ENCODE measurements around the gene GABRG3. TPM values are rescaled to one million over a fixed set of nuclear protein-coding genes. Genes with fewer than 3 reads are reported as not detected.

The GABRG3 gene
- polyA plus RNA-seq, 1 donor (not counting 4 experiments of a cell fraction or from before 2014, with no cell fraction given) = not detected

DNA sequence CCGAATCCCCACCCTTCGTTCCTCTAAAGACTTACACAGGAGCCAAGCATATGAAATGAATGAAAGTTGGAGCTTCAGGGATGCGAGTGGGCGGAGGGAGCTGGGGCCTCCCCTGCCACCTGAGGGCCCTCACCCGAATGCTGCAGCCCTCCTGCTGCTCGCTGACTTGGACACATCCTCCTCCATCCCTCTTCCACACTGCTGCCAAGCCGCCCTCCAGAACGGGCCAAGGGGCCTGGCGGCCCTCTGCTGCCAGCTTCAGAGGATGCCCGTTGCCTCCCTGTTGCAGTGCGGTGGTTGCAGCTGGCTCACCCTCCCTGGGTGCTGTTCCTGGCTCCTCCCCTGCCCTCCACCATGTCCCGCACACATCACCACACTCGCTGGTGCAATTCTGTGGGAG, 71.2 kb downstream of the GABRG3 start:
- Histone ChIP-seq H3K9me3 (ENCODE audit: control insufficient read depth, low read depth, low read length) (peaks cover 15% of the 10 kb centered on the region), H3K27ac (ENCODE audit: control insufficient read depth, insufficient read depth, low read length) (no peak overlapping the region), H3K9me1 (ENCODE audit: control insufficient read depth, extremely low read depth, insufficient read depth, low read length) (no peaks in the 10 kb centered on the region), H3K9ac (ENCODE audit: control insufficient read depth, extremely low read depth, insufficient read depth, low read length) (no peak overlapping the region), H3K4me1 (ENCODE audit: control insufficient read depth, extremely low read depth, insufficient read depth, low read length) (no peaks in the 10 kb centered on the region), H3K79me2 (ENCODE audit: control insufficient read depth, insufficient read depth, low read length) (no peaks in the 10 kb centered on the region), H3K27me3 (ENCODE audit: control insufficient read depth, extremely low read depth, insufficient read depth, low read length) (no peaks in the 10 kb centered on the region), H3K4me2 (ENCODE audit: control insufficient read depth, extremely low read depth, insufficient read depth, low read depth, low read length) (no peak overlapping the region), H2AFZ (ENCODE audit: control insufficient read depth, low read length) (no peak overlapping the region), H4K20me1 (ENCODE audit: control insufficient read depth, extremely low read depth, insufficient read depth, low read length) (no peaks in the 10 kb centered on the region), H3K4me3 (ENCODE audit: control insufficient read depth in 2 of 3, extremely low read depth in 1 of 3, insufficient read depth in 2 of 3, low read depth in 1 of 3, low read length in 3 of 3) (no peak overlapping the region), H3K36me3 (ENCODE audit: control insufficient read depth in 2 of 2, extremely low read depth in 1 of 2, insufficient read depth in 2 of 2, low read length in 2 of 2) (no peaks in the 10 kb centered on the region)
- DNase-seq (ENCODE audit: low read depth, low spot score) (no peak), FAIRE-seq (no peak)
- dilution Hi-C loops (cut with MboI; ENCODE audit: extremely low pct_ligation_motif_present, low sequenced_read_pairs) = no loop called here
- TF ChIP-seq EZH2 (IDR thresholded peaks at IDR 0.05; ENCODE audit: low read length) = no peak
- TF ChIP-seq CTCF (optimal IDR thresholded peaks at IDR 0.05 in 1 of 3, IDR thresholded peaks at IDR 0.05 in 1 of 3, conservative IDR thresholded peaks at IDR 0.05 in 1 of 3; ENCODE audit: extremely low read depth in 1 of 3, insufficient read depth in 2 of 3, low read length in 3 of 3) = no peak

DNA sequence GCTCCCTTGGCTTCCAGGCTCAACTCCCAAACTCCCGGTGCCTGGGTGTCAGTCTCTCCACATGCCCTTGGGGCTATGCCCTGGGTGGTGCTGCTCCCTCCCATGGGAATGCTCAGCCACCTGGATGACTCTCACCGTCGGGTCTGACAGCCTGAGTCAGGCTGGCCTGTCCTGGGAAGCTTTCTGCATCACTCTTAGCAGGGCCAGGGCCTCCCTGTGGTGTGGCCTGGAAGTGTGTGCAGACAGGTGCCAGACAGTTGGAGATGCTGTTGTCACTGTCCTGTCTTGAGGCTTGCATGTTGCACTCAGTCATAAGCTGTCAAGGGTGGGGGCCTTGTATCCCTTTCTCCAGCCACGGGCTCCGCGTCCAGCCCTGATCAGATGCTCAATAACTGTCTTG, 71.7 kb downstream of the GABRG3 start:
- H3K27ac ChIP-seq (ENCODE audit: control insufficient read depth, insufficient read depth, low read length) = no peak overlapping the region
- H4K20me1 ChIP-seq (ENCODE audit: control insufficient read depth, extremely low read depth, insufficient read depth, low read length) = no peaks in the 10 kb centered on the region
- no peak overlapping the region for H3K4me2 ChIP-seq (ENCODE audit: control insufficient read depth, extremely low read depth, insufficient read depth, low read depth, low read length)
- H3K4me3 ChIP-seq (ENCODE audit: control insufficient read depth in 2 of 3, extremely low read depth in 1 of 3, insufficient read depth in 2 of 3, low read depth in 1 of 3, low read length in 3 of 3) = no peak overlapping the region
- no peaks in the 10 kb centered on the region for H3K79me2 ChIP-seq (ENCODE audit: control insufficient read depth, insufficient read depth, low read length)
- dilution Hi-C loops (cut with MboI; ENCODE audit: extremely low pct_ligation_motif_present, low sequenced_read_pairs) = no loop called here
- H3K36me3 ChIP-seq (ENCODE audit: control insufficient read depth in 2 of 2, extremely low read depth in 1 of 2, insufficient read depth in 2 of 2, low read length in 2 of 2) = no peaks in the 10 kb centered on the region
- no peak for DNase-seq (ENCODE audit: low read depth, low spot score)
- H3K27me3 ChIP-seq (ENCODE audit: control insufficient read depth, extremely low read depth, insufficient read depth, low read length) = no peaks in the 10 kb centered on the region
- no peaks in the 10 kb centered on the region for H3K9me1 ChIP-seq (ENCODE audit: control insufficient read depth, extremely low read depth, insufficient read depth, low read length)
- H3K9ac ChIP-seq (ENCODE audit: control insufficient read depth, extremely low read depth, insufficient read depth, low read length) = no peak overlapping the region
- H3K9me3 ChIP-seq (ENCODE audit: control insufficient read depth, low read depth, low read length) = peaks cover 15% of the 10 kb centered on the region
- TF ChIP-seq EZH2 (IDR thresholded peaks at IDR 0.05; ENCODE audit: low read length) (no peak), CTCF (optimal IDR thresholded peaks at IDR 0.05 in 1 of 3, IDR thresholded peaks at IDR 0.05 in 1 of 3, conservative IDR thresholded peaks at IDR 0.05 in 1 of 3; ENCODE audit: extremely low read depth in 1 of 3, insufficient read depth in 2 of 3, low read length in 3 of 3) (no peak)
- H3K4me1 ChIP-seq (ENCODE audit: control insufficient read depth, extremely low read depth, insufficient read depth, low read length) = no peaks in the 10 kb centered on the region
- FAIRE-seq = no peak
- H2AFZ ChIP-seq (ENCODE audit: control insufficient read depth, low read length) = no peak overlapping the region
